Stimulated activated naive CD8-positive, alpha-beta T cell treated with anti-CD3 and anti-CD28 coated beads, Interleukin-15, Interleukin-2, amounts not matched to agents 100 ng/mL and 50 ng/mL, for 24 hours (primary cell): ENCODE measurements around the gene RERE.

Source experiments
- H3K27ac Mint-ChIP-seq: one replicate; pipeline ENCODE4 v1.8.0; 2021; ENCODE audit warnings: mild to moderate bottlenecking, mixed read lengths
- H3K27me3 Mint-ChIP-seq: one replicate; pipeline ENCODE4 v1.8.0; 2021; ENCODE audit warnings: mixed read lengths
- H3K36me3 Mint-ChIP-seq: one replicate; pipeline ENCODE4 v1.8.0; 2021; ENCODE audit warnings: low read depth, mixed read lengths
- H3K4me1 Mint-ChIP-seq: one replicate; pipeline ENCODE4 v1.8.0; 2021; ENCODE audit warnings: low read depth, mixed read lengths
- H3K4me3 Mint-ChIP-seq: one replicate; pipeline ENCODE4 v1.8.0; 2021; ENCODE audit warnings: mild to moderate bottlenecking, mixed read lengths
- H3K9me3 Mint-ChIP-seq: one replicate; pipeline ENCODE4 v1.8.0; 2021; ENCODE audit warnings: mixed read lengths

The RERE gene

DNA sequence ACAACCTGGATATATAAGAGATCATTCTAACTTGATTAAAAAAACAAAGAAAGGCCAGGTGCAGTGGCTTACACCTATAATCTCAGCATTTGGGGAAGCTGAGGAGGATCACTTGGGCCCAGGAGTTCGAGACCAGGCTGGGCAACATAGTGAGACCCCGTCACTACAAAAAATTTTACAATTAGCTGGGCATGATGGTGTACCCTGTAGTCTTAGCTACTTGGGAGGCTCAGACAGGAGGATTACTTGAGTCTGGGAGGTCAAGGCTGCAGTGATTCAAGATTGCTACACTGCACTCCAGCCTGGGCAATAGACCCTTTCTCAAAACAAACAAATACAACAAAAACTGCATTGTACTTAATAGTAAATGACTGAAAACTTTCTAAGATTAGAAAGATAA lies 330.2 kb downstream of the RERE start:
- peaks cover 23% of the 10 kb centered on the region for H3K36me3 Mint-ChIP-seq
- H3K27ac Mint-ChIP-seq = no peak overlapping the region
- no peaks in the 10 kb centered on the region for H3K27me3 Mint-ChIP-seq
- H3K4me1 Mint-ChIP-seq = peaks cover 11% of the 10 kb centered on the region
- H3K9me3 Mint-ChIP-seq = no peaks in the 10 kb centered on the region
- no peak overlapping the region for H3K4me3 Mint-ChIP-seq

DNA sequence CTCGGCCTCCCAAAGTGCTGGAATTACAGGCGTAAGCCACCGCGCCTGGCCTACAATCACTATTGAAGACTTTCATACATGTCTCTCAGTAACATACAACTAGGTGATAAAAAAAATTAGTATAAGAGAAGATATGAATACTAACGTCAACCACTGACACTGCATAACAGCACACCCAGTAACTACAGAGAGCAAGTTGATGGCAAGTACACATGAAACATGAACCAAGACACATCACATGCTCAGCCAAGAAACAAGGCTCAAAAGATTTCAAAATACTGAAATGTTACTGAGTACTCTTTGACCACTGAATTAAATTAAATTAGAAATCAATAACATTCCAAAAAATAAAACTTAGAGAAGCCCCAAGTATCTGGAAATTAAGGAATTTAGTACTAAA lies 331.4 kb downstream of the RERE start:
- no peaks in the 10 kb centered on the region for H3K27me3 Mint-ChIP-seq
- no peak overlapping the region for H3K4me3 Mint-ChIP-seq
- H3K27ac Mint-ChIP-seq = no peak overlapping the region
- no peaks in the 10 kb centered on the region for H3K9me3 Mint-ChIP-seq
- peaks cover 4% of the 10 kb centered on the region for H3K4me1 Mint-ChIP-seq
- peaks cover 15% of the 10 kb centered on the region for H3K36me3 Mint-ChIP-seq

DNA sequence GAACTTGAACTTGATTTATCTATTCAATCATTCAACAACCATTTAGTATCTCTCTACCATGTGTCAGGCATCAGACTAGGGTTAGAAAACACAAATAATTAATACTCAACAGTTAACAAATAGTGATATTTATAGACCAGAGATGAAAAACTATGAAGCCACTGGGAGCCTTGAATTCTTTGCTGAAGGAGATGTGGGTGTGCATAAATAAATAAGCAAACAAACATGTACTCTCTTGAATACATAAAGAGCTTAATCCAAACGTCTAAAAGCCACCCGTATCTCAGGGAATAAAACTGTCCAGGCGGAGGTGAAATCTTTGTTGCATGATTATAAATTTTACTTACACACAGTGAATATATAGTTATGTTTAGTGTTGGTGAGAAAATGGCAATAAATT lies 333.9 kb downstream of the RERE start:
- Mint-ChIP-seq H3K27me3 (no peaks in the 10 kb centered on the region), H3K27ac (no peak overlapping the region), H3K36me3 (peaks cover 13% of the 10 kb centered on the region), H3K4me1 (peaks cover 10% of the 10 kb centered on the region), H3K4me3 (no peak overlapping the region), H3K9me3 (no peaks in the 10 kb centered on the region)

DNA sequence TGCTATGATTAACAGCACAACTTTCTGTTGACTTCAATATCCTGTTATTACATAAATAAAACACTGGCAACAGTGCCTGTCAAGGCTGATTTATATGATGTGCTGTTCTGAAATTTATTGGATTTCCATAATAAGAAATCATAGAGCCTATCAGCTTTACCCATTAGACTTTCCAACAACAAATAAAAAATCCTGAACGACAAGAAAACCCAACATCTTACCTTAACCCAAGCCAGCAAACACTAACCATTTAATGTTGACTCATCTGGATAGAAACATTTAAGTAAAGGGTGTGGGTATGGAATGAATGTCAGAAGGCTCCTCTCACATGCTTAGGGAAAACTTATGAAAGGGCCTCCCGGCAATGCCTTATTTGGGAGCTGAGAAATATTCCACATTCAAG lies 334.5 kb downstream of the RERE start:
- H3K27me3 Mint-ChIP-seq = no peaks in the 10 kb centered on the region
- no peak overlapping the region for H3K27ac Mint-ChIP-seq
- H3K9me3 Mint-ChIP-seq = no peaks in the 10 kb centered on the region
- H3K36me3 Mint-ChIP-seq = peaks cover 10% of the 10 kb centered on the region
- peaks cover 15% of the 10 kb centered on the region for H3K4me1 Mint-ChIP-seq
- no peak overlapping the region for H3K4me3 Mint-ChIP-seq

DNA sequence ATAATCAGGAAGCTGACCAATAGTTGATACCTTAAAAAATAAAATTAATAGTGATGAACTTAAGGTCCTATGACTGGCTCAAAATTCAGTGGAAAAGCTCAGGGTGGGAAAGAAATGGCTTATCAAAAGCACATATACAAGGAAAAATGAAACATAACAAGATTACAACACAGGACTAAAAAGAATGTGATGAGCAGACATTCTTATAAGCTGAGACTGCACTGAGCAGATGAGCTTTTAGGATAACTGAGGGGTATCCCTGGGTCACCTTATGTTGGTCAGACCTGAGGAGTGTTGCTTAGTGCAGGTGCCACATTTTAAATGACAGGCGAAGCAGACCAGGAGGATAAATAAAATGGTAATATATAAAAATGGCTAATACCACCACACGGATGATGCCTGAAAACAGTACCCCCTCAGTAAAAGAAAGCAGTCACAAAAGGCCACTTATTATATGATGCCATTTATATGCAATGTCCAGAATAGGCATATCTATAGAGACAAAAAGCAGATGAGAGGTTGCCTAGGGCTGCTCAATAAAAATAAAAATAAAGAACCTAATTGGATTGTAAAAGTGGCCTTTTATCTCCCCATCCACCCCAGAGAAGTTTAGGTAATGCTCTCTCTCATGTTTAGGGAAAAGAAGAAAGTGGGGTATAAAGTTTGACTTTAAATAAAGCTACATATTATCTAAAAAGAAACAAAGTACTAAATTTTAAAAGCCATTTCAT lies 335.6 kb downstream of the RERE start:
- Mint-ChIP-seq H3K27ac (no peak overlapping the region), H3K9me3 (no peaks in the 10 kb centered on the region), H3K27me3 (no peaks in the 10 kb centered on the region), H3K4me1 (peaks cover 23% of the 10 kb centered on the region), H3K4me3 (no peak overlapping the region), H3K36me3 (peaks cover 4% of the 10 kb centered on the region)

DNA sequence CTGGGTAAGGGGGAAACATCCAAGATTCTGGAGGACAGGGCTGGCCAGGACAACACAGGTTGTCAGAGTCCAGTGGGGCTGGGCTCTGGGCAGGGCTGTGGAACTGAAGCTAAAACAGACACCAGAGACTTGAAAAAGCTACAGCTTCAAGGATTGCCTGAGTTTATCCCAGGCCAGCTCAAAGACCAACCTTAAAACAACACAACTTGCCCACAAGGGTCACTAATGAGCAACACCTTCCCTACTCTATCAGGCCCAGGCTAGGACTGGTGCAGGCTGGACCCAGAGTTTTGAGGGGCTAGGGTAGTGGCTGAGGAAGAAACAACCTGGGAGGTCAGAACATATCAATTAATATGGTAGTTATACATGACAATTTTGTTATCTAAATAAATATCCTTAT lies 338.9 kb downstream of the RERE start:
- H3K4me3 Mint-ChIP-seq = no peak overlapping the region
- H3K27me3 Mint-ChIP-seq = no peaks in the 10 kb centered on the region
- H3K27ac Mint-ChIP-seq = peak overlapping the region; percentile 19
- H3K9me3 Mint-ChIP-seq = no peaks in the 10 kb centered on the region
- peaks cover 48% of the 10 kb centered on the region for H3K4me1 Mint-ChIP-seq
- no peaks in the 10 kb centered on the region for H3K36me3 Mint-ChIP-seq

DNA sequence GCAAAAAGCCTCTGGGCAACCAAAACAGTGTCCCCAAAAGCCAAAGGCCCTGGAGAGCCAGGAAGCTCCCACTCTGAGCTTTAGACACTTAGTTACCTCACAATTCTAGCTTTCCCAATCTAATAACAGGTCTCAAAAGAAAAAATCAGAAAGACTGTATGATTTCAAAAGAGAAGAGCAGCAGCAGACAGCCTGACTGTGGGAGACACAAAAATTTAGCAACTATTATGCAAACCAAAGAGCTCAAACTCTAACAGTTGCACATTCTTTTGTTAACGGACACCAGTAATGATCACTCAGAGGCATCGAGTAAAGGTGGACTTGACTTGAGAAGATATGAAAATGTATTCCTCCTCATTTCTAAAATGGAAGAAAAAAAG lies 339.5 kb downstream of the RERE start:
- H3K27ac Mint-ChIP-seq = peak overlapping the region; percentile 19
- H3K4me3 Mint-ChIP-seq = no peak overlapping the region
- H3K27me3 Mint-ChIP-seq = no peaks in the 10 kb centered on the region
- H3K9me3 Mint-ChIP-seq = no peaks in the 10 kb centered on the region
- H3K36me3 Mint-ChIP-seq = no peaks in the 10 kb centered on the region
- H3K4me1 Mint-ChIP-seq = peaks cover 54% of the 10 kb centered on the region

DNA sequence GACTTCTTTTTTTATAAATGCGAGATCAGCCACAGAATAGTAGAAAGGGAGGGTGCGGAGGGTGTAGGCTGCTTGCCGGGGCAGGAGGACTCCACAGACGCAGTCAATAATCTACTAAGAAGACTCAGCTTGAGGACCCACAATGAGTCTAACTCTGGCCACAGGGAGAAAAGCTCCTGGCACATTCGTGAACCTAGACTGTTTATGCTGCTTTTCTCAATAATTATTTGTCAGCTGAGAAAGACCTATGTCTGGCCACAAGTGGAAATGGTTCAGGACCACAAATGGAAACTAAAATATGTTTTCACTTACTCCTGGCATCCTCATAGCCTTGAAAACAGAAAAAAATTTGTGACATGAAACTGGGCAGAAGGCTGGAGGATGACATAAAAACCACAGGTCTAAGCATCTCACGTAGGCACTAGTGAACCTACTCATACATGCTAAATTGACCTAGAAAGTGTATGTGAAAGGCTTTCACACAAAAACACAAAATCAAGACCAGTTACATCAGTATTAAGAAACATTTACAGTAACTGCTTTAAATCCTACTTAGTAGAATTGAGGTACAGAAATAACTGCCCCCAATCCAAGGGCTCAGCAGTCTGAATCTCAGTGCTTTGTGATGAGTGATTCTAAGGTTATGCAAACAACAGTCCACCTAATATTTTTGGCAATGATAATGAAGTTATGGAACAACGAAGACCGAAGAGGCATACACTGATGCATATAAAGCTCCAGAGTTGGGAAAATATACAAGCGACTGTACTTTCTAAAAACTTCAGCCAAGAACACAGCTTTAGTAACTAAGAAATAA lies 340.1 kb downstream of the RERE start:
- Mint-ChIP-seq H3K27ac (peak overlapping the region; percentile 77), H3K36me3 (no peaks in the 10 kb centered on the region), H3K9me3 (no peaks in the 10 kb centered on the region), H3K27me3 (no peaks in the 10 kb centered on the region), H3K4me1 (peaks cover 59% of the 10 kb centered on the region), H3K4me3 (peak overlapping the region; percentile 17)

DNA sequence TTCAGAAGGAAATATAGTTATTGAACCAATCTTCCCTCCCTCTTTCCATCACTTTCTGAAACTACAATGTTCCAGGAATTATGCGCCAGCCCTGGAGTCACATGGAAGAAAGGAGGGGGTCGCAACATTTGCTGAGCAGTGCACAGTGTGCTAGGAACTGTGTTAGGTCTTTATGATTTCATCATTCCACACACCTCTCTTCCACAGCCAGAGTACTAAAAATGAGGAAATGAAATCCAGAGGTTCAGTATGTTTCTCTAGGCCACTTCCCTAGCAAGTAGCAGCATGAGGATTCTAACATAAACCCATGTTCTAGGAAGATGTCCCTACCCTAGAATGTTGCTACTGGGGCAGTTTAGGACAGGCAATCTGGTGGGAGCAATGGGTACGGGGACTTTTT lies 341.4 kb downstream of the RERE start:
- Mint-ChIP-seq H3K27me3 (no peaks in the 10 kb centered on the region), H3K9me3 (no peaks in the 10 kb centered on the region), H3K27ac (peak overlapping the region; percentile 52), H3K36me3 (no peaks in the 10 kb centered on the region), H3K4me3 (no peak overlapping the region), H3K4me1 (peaks cover 69% of the 10 kb centered on the region)

DNA sequence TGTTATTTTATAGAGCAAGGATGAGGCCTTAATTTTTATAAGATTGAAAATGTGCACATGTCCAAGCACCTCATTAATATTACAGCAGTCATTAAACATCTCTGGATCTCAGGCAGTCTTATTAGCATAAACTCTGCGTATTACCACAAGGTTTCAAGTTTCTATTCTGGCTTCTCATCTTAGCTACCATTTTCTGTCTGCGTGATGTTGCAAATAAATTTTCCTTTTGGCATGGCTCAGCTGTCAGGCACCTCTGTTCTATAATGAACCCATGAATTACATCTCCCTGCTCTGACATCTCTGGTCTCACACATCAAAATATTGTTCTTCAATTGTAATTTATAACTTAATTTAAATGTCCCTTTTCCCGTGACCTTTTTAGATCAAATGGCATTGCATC lies 343.1 kb downstream of the RERE start:
- Mint-ChIP-seq H3K4me1 (peaks cover 71% of the 10 kb centered on the region), H3K36me3 (no peaks in the 10 kb centered on the region), H3K4me3 (no peak overlapping the region), H3K27ac (no peak overlapping the region), H3K9me3 (no peaks in the 10 kb centered on the region), H3K27me3 (no peaks in the 10 kb centered on the region)

DNA sequence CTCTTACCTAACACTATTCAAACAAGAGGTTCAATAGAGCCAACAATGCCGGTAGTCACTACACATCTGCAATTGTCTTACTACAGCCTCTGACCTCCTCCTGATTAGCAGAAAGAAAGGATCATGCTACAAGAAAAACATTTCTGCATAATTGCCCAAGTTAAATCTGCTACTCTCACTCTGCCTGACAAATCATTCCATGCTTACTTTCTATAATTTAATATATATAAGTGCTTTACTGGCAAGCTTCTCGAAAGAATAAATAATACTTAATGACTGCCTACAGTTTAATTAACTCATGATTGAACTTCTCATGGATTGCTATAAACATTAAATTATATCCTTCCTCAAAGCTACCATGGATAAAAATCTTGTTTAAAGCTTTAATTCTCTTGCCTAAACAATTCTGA lies 343.5 kb downstream of the RERE start:
- Mint-ChIP-seq H3K36me3 (no peaks in the 10 kb centered on the region), H3K27ac (no peak overlapping the region), H3K9me3 (no peaks in the 10 kb centered on the region), H3K4me3 (no peak overlapping the region), H3K27me3 (no peaks in the 10 kb centered on the region), H3K4me1 (peaks cover 69% of the 10 kb centered on the region)

DNA sequence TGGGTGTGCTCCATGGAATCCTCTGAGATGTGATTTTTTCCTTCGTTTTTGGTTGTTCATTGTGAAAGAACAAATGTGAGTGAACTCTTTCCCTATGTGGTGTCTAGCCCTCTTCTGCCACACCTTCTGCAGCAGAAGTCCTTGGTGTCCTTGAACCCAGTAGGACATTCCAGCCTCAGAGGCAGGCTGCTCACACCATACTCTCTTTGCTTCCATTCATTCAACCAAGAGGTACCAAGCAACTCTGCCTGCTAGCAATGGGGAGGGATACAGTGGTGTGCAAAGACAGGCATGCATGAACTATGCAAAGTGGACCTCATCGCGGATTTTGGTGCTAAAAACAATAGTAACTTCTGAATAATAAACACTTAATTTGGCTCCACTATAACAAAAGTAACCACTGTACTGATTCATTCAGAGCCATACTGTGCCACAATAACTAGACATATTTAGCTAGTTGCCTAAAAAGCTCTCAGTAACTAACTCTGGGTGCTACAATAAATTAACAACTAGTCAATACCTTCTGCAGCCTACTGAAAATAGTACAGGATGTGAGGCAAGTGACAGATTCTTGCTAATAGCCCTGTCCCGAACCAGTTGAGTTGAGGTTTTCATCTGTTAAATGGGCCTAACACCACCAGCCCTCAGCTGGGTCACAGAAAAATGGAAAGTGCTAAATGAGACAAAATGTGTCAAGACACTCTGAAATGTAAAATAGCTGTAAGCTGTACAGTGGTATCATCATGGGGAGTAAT lies 344.1 kb downstream of the RERE start:
- peaks cover 67% of the 10 kb centered on the region for H3K4me1 Mint-ChIP-seq
- peaks cover 4% of the 10 kb centered on the region for H3K36me3 Mint-ChIP-seq
- H3K9me3 Mint-ChIP-seq = no peaks in the 10 kb centered on the region

DNA sequence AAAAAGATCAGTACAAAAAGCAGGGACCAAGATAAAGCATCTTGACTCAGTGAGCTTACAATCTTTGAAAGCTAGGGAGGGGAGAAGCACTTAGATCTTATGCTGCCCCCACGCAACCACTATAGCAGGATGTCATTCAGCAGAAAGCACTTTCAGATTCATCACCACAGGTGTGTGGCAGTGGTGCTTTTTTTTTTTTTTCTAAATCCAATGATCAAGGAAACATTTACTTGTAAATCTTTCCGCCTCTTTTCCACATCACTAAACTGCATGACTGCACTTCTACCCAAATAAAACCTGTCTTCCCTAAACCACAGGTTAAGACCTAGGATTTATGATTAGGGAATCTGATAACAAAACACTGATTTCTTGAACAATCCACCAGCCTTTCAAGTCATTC lies 344.8 kb downstream of the RERE start:
- peaks cover 4% of the 10 kb centered on the region for H3K36me3 Mint-ChIP-seq
- no peaks in the 10 kb centered on the region for H3K27me3 Mint-ChIP-seq
- peak overlapping the region; percentile 34 for H3K27ac Mint-ChIP-seq
- H3K4me1 Mint-ChIP-seq = peaks cover 61% of the 10 kb centered on the region
- H3K9me3 Mint-ChIP-seq = no peaks in the 10 kb centered on the region
- peak overlapping the region; percentile 42 for H3K4me3 Mint-ChIP-seq

More for the DNA sequence above, 344.1 kb downstream of the RERE start:
- Mint-ChIP-seq H3K27me3 (no peaks in the 10 kb centered on the region), H3K27ac (peak overlapping the region; percentile 34), H3K4me3 (no peak overlapping the region)

DNA sequence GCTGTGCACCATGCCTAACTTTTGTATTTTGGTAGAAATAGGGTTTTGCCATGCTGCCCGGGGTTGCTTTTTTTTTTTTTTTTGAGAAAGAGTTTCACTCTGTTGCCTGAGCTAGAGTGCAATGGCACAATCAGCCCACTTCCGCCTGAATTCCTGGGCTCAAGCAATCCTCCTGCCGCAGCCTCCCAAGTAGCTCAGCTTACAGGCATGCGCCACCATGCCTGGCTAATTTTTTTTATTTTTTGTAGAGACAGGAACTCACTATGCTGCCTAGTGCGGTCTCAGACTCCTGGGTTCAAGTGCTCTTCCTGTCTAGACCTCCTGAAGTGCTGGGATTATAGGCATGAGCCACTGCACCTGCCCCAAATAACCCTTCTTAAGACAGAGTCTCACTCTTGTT lies 346.0 kb downstream of the RERE start:
- Mint-ChIP-seq H3K4me3 (no peak overlapping the region), H3K9me3 (no peaks in the 10 kb centered on the region), H3K36me3 (peaks cover 4% of the 10 kb centered on the region), H3K27ac (no peak overlapping the region), H3K27me3 (no peaks in the 10 kb centered on the region), H3K4me1 (peaks cover 48% of the 10 kb centered on the region)

DNA sequence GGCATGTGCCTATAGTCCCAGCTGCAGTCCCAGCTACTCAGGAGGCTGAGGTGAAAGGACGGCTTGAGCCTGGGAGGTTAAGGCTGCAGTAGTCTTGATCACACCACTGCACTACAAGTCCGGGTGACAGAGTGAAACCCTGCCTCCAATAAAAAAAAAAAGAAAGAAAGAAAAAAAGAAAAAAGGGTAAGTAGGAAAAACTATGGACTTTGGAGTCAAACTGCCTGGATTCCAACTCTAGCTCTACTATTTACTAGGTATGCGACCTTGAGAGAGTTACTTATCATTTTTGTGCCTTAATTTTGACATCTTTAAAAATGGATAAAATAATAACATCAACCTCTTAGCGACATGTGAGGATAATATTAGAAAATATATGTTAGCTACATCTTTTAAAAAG lies 348.7 kb downstream of the RERE start:
- Mint-ChIP-seq H3K27me3 (no peaks in the 10 kb centered on the region), H3K27ac (no peak overlapping the region), H3K4me1 (peaks cover 47% of the 10 kb centered on the region), H3K9me3 (no peaks in the 10 kb centered on the region), H3K36me3 (peaks cover 21% of the 10 kb centered on the region), H3K4me3 (no peak overlapping the region)
